Neuron (in vitro differentiated cells): ENCODE measurements around the gene DOK4.

Source experiments
- H2AFZ ChIP-seq: one replicate; pipeline ENCODE4 v1.6.1; 2013; ENCODE audit warnings: low read depth, mild to moderate bottlenecking, inconsistent platforms, low read length, moderate library complexity
- H3K27me3 ChIP-seq: one replicate; pipeline ENCODE4 v1.6.1; 2013; ENCODE audit warnings: low read length; ENCODE audit not compliant: insufficient read depth
- H3K36me3 ChIP-seq: one replicate; pipeline ENCODE4 v1.6.1; 2013; ENCODE audit warnings: low read length; ENCODE audit not compliant: insufficient read depth
- H3K4me1 ChIP-seq: one replicate; pipeline ENCODE4 v1.6.1; 2013; ENCODE audit warnings: low read length; ENCODE audit not compliant: insufficient read depth
- H3K4me3 ChIP-seq: 2 replicates; pipeline ENCODE4 v1.5.1; 2013; ENCODE audit warnings: mild to moderate bottlenecking, low read length, moderate library complexity
- H3K9me3 ChIP-seq: one replicate; pipeline ENCODE4 v1.6.1; 2013; ENCODE audit warnings: low read length

Gene DOK4

GRCh38 chr16:57528499-57529390, 42.5 kb upstream of the DOK4 start:
- Histone ChIP-seq H3K4me1 (peaks cover 17% of the 10 kb centered on the region), H3K36me3 (no peaks in the 10 kb centered on the region), H3K27me3 (no peaks in the 10 kb centered on the region), H3K4me3 (no peak overlapping the region), H2AFZ (no peak overlapping the region), H3K9me3 (no peaks in the 10 kb centered on the region)

- Histone ChIP-seq H3K9me3 (no peaks in the 10 kb centered on the region), H3K4me1 (peaks cover 8% of the 10 kb centered on the region), H3K27me3 (no peaks in the 10 kb centered on the region), H3K4me3 (no peak overlapping the region), H2AFZ (no peak overlapping the region), H3K36me3 (no peaks in the 10 kb centered on the region)
Observed at GRCh38 chr16:57527610-57528360, 41.5 kb upstream of the DOK4 start.

GRCh38 chr16:57527027-57527426, 40.7 kb upstream of the DOK4 start:
- no peak overlapping the region for H2AFZ ChIP-seq
- H3K36me3 ChIP-seq = no peaks in the 10 kb centered on the region
- no peaks in the 10 kb centered on the region for H3K9me3 ChIP-seq
- H3K4me1 ChIP-seq = peaks cover 4% of the 10 kb centered on the region
- no peaks in the 10 kb centered on the region for H3K27me3 ChIP-seq
- no peak overlapping the region for H3K4me3 ChIP-seq

GRCh38 chr16:57526498-57526897, 40.2 kb upstream of the DOK4 start:
- H3K9me3 ChIP-seq = no peaks in the 10 kb centered on the region
- H3K27me3 ChIP-seq = no peaks in the 10 kb centered on the region
- H2AFZ ChIP-seq = no peak overlapping the region
- peaks cover 4% of the 10 kb centered on the region for H3K4me1 ChIP-seq
- no peaks in the 10 kb centered on the region for H3K36me3 ChIP-seq
- no peak overlapping the region for H3K4me3 ChIP-seq

- Histone ChIP-seq H3K27me3 (no peaks in the 10 kb centered on the region), H2AFZ (no peak overlapping the region), H3K4me3 (no peak overlapping the region), H3K4me1 (peaks cover 4% of the 10 kb centered on the region), H3K9me3 (no peaks in the 10 kb centered on the region), H3K36me3 (no peaks in the 10 kb centered on the region)
Observed at GRCh38 chr16:57525761-57526160, 39.5 kb upstream of the DOK4 start.

- Histone ChIP-seq H3K36me3 (no peaks in the 10 kb centered on the region), H3K4me1 (no peaks in the 10 kb centered on the region), H2AFZ (no peak overlapping the region), H3K4me3 (no peak overlapping the region), H3K27me3 (no peaks in the 10 kb centered on the region), H3K9me3 (no peaks in the 10 kb centered on the region)
Observed at GRCh38 chr16:57522960-57523359, 36.7 kb upstream of the DOK4 start.

GRCh38 chr16:57519796-57520360, 33.6 kb upstream of the DOK4 start:
- Histone ChIP-seq H2AFZ (no peak overlapping the region), H3K9me3 (no peaks in the 10 kb centered on the region), H3K4me1 (no peaks in the 10 kb centered on the region), H3K4me3 (no peak overlapping the region), H3K36me3 (no peaks in the 10 kb centered on the region), H3K27me3 (no peaks in the 10 kb centered on the region)

- no peak overlapping the region for H2AFZ ChIP-seq
- no peak overlapping the region for H3K4me3 ChIP-seq
- no peaks in the 10 kb centered on the region for H3K4me1 ChIP-seq
- no peaks in the 10 kb centered on the region for H3K9me3 ChIP-seq
- no peaks in the 10 kb centered on the region for H3K36me3 ChIP-seq
- no peaks in the 10 kb centered on the region for H3K27me3 ChIP-seq
Observed at GRCh38 chr16:57518922-57519321, 32.6 kb upstream of the DOK4 start.

- Histone ChIP-seq H3K4me3 (no peak overlapping the region), H3K9me3 (no peaks in the 10 kb centered on the region), H3K4me1 (no peaks in the 10 kb centered on the region), H2AFZ (no peak overlapping the region), H3K27me3 (no peaks in the 10 kb centered on the region), H3K36me3 (no peaks in the 10 kb centered on the region)
Observed at GRCh38 chr16:57518520-57518919, 32.2 kb upstream of the DOK4 start.

GRCh38 chr16:57517397-57518367, 31.4 kb upstream of the DOK4 start:
- Histone ChIP-seq H3K27me3 (no peaks in the 10 kb centered on the region), H3K4me1 (no peaks in the 10 kb centered on the region), H3K36me3 (no peaks in the 10 kb centered on the region), H2AFZ (no peak overlapping the region), H3K4me3 (no peak overlapping the region), H3K9me3 (no peaks in the 10 kb centered on the region)

GRCh38 chr16:57516773-57517172, 30.5 kb upstream of the DOK4 start:
- no peaks in the 10 kb centered on the region for H3K27me3 ChIP-seq
- no peak overlapping the region for H3K4me3 ChIP-seq
- no peaks in the 10 kb centered on the region for H3K36me3 ChIP-seq
- H3K4me1 ChIP-seq = no peaks in the 10 kb centered on the region
- H2AFZ ChIP-seq = no peak overlapping the region
- H3K9me3 ChIP-seq = no peaks in the 10 kb centered on the region

GRCh38 chr16:57516176-57516725, 30.0 kb upstream of the DOK4 start:
- Histone ChIP-seq H2AFZ (no peak overlapping the region), H3K27me3 (no peaks in the 10 kb centered on the region), H3K4me3 (no peak overlapping the region), H3K36me3 (no peaks in the 10 kb centered on the region), H3K9me3 (no peaks in the 10 kb centered on the region), H3K4me1 (no peaks in the 10 kb centered on the region)
